ENCODE measurements around the gene MAP3K14.

DNA sequence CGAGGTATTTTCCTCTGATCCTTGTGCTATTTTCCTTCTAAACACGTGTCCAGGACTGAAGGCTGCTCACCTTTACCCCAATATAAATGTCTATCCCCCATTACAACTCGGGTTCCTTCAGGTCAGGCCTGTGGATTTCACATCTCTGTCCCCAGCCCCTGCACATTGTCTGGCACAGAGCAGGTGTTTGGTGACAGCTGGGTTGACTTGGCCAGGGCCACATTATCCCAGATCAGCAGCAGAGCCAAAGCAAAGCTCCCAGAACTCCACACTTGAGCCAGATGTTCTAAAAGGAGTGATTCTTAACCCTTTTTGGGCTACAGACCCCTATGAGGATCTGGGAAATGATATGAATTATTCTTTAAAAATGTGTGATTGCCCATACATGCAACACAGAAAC lies 36.9 kb downstream of the MAP3K14 start:
- TF ChIP-seq, protein P1, sequence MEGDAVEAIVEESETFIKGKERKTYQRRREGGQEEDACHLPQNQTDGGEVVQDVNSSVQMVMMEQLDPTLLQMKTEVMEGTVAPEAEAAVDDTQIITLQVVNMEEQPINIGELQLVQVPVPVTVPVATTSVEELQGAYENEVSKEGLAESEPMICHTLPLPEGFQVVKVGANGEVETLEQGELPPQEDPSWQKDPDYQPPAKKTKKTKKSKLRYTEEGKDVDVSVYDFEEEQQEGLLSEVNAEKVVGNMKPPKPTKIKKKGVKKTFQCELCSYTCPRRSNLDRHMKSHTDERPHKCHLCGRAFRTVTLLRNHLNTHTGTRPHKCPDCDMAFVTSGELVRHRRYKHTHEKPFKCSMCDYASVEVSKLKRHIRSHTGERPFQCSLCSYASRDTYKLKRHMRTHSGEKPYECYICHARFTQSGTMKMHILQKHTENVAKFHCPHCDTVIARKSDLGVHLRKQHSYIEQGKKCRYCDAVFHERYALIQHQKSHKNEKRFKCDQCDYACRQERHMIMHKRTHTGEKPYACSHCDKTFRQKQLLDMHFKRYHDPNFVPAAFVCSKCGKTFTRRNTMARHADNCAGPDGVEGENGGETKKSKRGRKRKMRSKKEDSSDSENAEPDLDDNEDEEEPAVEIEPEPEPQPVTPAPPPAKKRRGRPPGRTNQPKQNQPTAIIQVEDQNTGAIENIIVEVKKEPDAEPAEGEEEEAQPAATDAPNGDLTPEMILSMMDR (IDR thresholded peaks at IDR 0.05): no peak
- no peak for TF ChIP-seq POLR2A (IDR thresholded peaks at IDR 0.05)

All from esophagus squamous epithelium (tissue), 4 donors.